GM13976 (cell line): ENCODE results near the gene PPIE.

Experiments used
- DNase-seq: peaks from one replicate; pipeline ENCODE4 v3.0.0; 2012; ENCODE audit warnings: low spot score
- in situ Hi-C: fragments of 300-500 bp; cut with MboI; formaldehyde crosslinking; loops from one replicate; pipeline ENCODE4 v1.12.0; 2022; ENCODE audit warnings: low sequenced_read_pairs, mixed read lengths, inconsistent platforms; ENCODE audit not compliant: unreplicated experiment
- TF ChIP-seq, protein P1 (sequence below): IDR thresholded peaks from 2 replicates; pipeline ENCODE4 v1.5.1; 2012; ENCODE audit warnings: borderline replicate concordance, mild to moderate bottlenecking; ENCODE audit not compliant: insufficient read depth; ENCODE audit errors: extremely low read depth, missing control alignments, control extremely low read depth

PPIE gene

DNA sequence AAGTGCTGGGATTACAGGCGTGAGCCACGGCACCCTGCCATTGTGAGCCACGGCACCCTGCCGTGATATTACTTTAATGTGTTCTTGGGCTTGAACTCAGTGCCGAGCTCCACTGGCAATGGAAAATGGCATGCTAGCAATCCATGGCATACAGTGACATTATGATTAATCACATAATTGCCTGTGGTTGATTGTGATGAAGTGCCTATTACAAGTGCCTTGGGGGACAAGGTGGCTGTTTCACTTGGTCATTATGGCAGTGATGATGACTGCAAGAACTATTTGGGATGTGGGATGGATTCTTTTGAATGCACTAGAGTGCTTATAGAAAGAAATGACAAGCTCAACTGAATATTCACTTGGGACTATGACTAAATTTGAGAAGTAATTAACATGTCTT is 25.1 kb upstream of the PPIE start:
- no peak for DNase-seq
- in situ Hi-C loops: loop anchor here (25.0 kb wide), 1 partner anchor 601 kb away; no protein-coding TSS in a partner anchor
- TF ChIP-seq, protein P1, sequence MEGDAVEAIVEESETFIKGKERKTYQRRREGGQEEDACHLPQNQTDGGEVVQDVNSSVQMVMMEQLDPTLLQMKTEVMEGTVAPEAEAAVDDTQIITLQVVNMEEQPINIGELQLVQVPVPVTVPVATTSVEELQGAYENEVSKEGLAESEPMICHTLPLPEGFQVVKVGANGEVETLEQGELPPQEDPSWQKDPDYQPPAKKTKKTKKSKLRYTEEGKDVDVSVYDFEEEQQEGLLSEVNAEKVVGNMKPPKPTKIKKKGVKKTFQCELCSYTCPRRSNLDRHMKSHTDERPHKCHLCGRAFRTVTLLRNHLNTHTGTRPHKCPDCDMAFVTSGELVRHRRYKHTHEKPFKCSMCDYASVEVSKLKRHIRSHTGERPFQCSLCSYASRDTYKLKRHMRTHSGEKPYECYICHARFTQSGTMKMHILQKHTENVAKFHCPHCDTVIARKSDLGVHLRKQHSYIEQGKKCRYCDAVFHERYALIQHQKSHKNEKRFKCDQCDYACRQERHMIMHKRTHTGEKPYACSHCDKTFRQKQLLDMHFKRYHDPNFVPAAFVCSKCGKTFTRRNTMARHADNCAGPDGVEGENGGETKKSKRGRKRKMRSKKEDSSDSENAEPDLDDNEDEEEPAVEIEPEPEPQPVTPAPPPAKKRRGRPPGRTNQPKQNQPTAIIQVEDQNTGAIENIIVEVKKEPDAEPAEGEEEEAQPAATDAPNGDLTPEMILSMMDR: no peak

DNA sequence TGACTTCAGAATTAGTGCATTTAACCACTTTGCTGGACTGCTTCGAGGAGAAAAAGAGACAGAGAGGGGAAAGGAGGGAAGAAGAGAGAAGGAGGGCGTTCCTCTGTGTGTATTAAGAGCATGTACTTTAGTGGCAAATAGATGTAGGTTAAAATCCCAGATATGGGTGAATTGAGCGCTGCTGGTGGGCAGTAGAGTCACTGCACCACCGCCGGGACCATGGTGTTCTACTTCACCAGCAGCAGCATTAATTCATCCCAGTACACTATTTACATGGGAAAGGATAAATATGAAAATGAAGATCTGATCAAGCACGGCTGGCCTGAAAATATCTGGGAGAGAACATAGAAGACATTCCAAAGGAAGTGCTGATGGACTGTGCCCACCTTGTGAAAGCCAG is 20.9 kb upstream of the PPIE start:
- no peak for DNase-seq
- TF ChIP-seq, protein P1: no peak
- in situ Hi-C loops: loop anchor here (25.0 kb wide), 1 partner anchor 606 kb away; no protein-coding TSS in a partner anchor

DNA sequence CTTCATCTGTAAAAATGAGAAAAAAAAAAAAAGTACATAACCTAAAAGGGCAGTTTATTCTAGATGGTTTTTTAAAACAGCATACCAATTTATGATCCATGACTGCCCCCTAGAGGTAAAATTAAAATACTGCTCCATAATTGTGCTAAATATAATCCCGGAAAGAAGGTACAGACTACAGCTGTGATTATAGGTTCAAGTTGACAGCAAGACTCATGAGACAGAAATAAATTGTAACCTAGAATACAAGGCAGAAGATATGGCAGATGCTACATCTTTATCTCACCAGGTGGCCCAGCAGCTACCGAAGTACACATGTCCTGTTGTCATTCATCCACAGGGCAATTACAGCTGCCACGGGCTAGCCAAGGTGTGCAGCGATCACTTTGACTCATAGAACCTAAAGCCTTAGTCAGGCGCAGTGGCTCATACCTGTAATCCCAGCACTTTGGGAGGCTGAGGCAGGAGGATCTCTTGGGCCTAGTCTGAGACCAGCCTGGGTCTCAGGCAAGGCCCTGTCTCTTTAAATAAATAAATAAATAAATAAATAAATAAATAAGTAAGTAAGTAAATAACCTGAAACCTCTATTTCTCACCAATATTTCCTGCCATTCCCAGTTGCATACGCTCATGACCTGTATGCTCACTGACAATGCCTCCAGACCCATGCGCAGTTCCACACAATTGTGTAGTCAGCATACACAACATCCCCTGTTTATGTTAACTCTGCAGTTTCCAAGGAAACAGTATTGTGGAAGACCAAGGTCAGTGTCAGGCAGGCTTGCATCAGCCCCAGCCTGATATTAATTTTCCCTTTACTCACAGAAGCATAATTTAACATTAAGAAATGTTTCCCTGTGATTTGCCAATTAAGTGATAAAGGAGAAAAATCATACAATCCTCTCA is 18.3 kb upstream of the PPIE start:
- peak; percentile 46 for DNase-seq
- in situ Hi-C loops: loop anchor here (25.0 kb wide), 1 partner anchor 608 kb away; no protein-coding TSS in a partner anchor
- TF ChIP-seq, protein P1: peak; percentile 35

DNA sequence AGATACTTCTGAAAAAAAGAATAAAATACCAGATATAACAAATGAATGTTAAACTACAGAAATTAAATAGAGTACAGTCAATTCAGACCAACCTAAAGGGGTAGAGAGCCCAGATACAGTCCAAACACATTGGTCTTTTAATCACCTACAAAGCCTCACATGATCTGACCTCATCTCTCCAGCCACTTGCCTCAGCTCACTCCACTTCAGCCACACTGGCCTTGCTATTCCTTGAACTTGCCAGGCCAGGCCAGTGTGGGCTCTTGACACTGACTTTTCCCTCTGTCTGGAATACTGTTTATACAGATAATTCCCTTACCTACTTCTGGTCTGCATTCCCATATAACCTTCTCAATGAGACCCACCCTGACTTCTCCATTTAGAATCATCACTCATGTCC is 17.0 kb upstream of the PPIE start:
- in situ Hi-C loops: loop anchor here (25.0 kb wide), 1 partner anchor 609 kb away; no protein-coding TSS in a partner anchor
- DNase-seq: no peak
- TF ChIP-seq, protein P1: no peak

DNA sequence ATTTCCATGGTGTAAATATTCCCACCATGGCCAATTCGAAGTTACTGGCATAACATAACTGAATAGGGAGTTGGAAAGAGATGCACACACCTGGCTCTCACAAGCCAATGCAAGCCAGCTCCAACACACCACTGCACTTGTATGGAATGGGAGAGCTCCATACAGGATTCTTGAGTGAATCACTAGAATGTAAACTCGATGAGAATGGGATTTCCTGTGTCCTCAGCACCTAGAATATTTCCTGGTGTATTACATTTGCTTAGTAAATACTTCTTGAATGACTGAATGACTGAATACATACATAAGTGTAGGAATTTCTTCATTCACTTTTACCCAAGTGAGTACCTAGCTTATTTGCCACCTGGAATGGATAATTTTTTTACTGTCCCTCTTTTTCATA is 16.2 kb upstream of the PPIE start:
- no peak for DNase-seq
- TF ChIP-seq, protein P1: no peak
- in situ Hi-C loops: loop anchor here (25.0 kb wide), 1 partner anchor 610 kb away; no protein-coding TSS in a partner anchor

DNA sequence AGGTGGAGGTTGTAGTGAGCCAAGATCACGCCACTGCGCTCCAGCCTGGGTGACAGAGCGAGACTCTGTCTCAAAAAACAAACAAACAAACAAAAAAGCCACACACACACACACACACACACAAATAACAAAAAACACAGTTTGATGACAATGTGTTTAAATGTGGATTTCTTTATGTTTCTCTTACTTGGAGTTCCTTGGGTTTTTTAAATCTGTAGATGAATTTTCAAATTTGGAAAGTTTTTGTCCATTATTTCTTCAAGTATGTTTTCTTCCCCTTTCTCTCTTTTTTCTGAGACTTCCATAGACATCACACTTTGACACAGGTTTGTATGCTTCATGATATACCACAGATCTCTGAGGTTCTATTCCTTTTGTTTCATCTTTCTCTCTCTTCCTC is 12.1 kb upstream of the PPIE start:
- in situ Hi-C loops: no loop called here
- DNase-seq: no peak
- TF ChIP-seq, protein P1: no peak
